Kidney tubule cell (primary cell): ENCODE data around the gene RAPSN.

ENCODE experiments used
- DNase-seq: peaks from one replicate; pipeline ENCODE4 v3.0.0-alpha.2; 2018; ENCODE audit warnings: low spot score

The RAPSN gene

GRCh38 chr11:47389577-47390421 is 59.1 kb downstream of the RAPSN start:
- no peak for DNase-seq

GRCh38 chr11:47388697-47389576 is 60.0 kb downstream of the RAPSN start:
- DNase-seq = no peak

GRCh38 chr11:47387944-47388696 is 60.8 kb downstream of the RAPSN start:
- no peak for DNase-seq
